ENCODE data around the gene PAFAH1B2. TPM values are rescaled to one million over a fixed set of nuclear protein-coding genes. Genes with fewer than 3 reads are reported as not detected.

Gene PAFAH1B2
- total and polyA plus RNA-seq, 2 donors (not counting 3 experiments of a cell fraction or from before 2014, with no cell fraction given), result 34.2 to 128 TPM

DNA sequence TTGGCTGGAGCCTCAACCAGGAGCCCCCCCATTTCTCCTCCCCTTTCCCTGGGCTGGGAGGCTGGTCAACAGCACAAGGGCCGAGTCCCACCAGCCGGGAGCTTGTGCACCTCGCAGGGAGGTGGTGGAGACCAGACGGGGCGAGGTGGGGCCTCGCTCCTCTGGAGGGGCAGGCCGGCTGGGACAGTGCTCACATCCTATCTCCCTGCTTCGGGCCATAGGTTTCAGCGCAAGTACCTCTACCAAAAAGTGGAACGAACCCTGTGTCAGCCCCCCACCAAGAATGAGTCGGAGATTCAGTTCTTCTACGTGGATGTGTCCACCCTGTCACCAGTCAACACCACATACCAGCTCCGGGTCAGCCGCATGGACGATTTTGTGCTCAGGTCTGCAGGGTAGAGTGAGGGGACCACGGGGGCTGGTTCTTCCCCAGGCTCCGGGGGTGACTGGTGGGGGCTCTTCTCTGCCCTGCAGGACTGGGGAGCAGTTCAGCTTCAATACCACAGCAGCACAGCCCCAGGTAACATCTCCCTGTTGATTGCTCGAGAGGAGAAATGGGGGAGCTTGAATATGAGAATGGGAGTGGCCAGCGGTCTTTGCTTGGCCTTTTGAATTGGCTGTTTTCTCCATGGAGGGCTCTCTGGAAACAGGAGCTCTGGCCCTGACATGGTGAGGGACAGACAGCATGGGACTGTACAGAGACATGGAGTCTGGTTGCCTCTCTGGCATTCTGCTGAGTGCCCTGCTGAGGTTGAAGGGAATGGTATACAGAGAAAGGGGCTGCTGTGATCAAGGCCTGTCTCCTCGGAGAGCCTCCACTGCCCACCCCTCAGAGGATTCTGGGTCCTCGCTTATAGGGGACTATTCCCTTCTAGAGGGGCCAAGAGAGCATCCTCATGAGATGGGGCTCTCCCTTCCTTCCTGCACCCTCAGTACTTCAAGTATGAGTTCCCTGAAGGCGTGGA lies 37.8 kb downstream of the PAFAH1B2 start:
- dilution Hi-C loops (cut with MboI; ENCODE audit: extremely low pct_ligation_motif_present, low sequenced_read_pairs), result no loop called here
- Histone ChIP-seq H3K4me3 (replicated peaks in 1 of 3; ENCODE audit: insufficient read depth in 1 of 3, low read depth in 1 of 3, low read length in 3 of 3) (no peak overlapping the region), H3K36me3 (ENCODE audit: control insufficient read depth in 2 of 2, extremely low read depth in 1 of 2, insufficient read depth in 2 of 2, low read length in 2 of 2) (peaks cover 0 to 5% of the 10 kb centered on the region in 2 experiments), H3K27me3 (ENCODE audit: control insufficient read depth in 2 of 2, insufficient read depth in 2 of 2, low read length in 2 of 2) (no peaks in the 10 kb centered on the region), H3K9ac (replicated peaks; ENCODE audit: extremely low read depth, insufficient read depth, low read length) (no peak overlapping the region), H3K79me2 (ENCODE audit: control insufficient read depth, insufficient read depth, low read length) (no peaks in the 10 kb centered on the region), H3K9me3 (replicated peaks; ENCODE audit: control insufficient read depth, insufficient read depth, low read length) (no peaks in the 10 kb centered on the region), H3K4me2 (ENCODE audit: insufficient read depth, low read length) (no peak overlapping the region), H4K20me1 (replicated peaks; ENCODE audit: control insufficient read depth, extremely low read depth, insufficient read depth, low read length) (no peaks in the 10 kb centered on the region), H2AFZ (ENCODE audit: low read depth, low read length) (no peak overlapping the region), H3K4me1 (ENCODE audit: control insufficient read depth, extremely low read depth, insufficient read depth, low read length) (peaks cover 18% of the 10 kb centered on the region), H3K27ac (ENCODE audit: insufficient read depth, low read depth, low read length) (no peak overlapping the region), H3K9me1 (replicated peaks; ENCODE audit: control insufficient read depth, extremely low read depth, insufficient read depth, low read length) (no peaks in the 10 kb centered on the region)
- DNase-seq (ENCODE audit: low read depth, low spot score) (no peak), FAIRE-seq (no peak)
- no TSS peak for BruUV-seq (replicated peaks)
- TF ChIP-seq GATA2 (IDR thresholded peaks at IDR 0.05; ENCODE audit: insufficient read depth, insufficient read length, low read depth, low read length) (no peak), EZH2 (IDR thresholded peaks at IDR 0.05; ENCODE audit: borderline replicate concordance, low read depth, low read length, severe bottlenecking) (no peak), POLR2A (IDR thresholded peaks at IDR 0.05; ENCODE audit: low read depth, low read length) (no peak), POLR2AphosphoS5 (IDR thresholded peaks at IDR 0.05; ENCODE audit: insufficient read depth, low read depth, low read length) (no peak), MYC (IDR thresholded peaks at IDR 0.05; ENCODE audit: low read depth, low read length) (no peak), FOS (IDR thresholded peaks at IDR 0.05; ENCODE audit: borderline replicate concordance, insufficient read depth, low read length) (no peak), JUN (IDR thresholded peaks at IDR 0.05; ENCODE audit: borderline replicate concordance, insufficient read depth, insufficient read length, low read depth) (no peak)
- TF ChIP-seq, protein P1, sequence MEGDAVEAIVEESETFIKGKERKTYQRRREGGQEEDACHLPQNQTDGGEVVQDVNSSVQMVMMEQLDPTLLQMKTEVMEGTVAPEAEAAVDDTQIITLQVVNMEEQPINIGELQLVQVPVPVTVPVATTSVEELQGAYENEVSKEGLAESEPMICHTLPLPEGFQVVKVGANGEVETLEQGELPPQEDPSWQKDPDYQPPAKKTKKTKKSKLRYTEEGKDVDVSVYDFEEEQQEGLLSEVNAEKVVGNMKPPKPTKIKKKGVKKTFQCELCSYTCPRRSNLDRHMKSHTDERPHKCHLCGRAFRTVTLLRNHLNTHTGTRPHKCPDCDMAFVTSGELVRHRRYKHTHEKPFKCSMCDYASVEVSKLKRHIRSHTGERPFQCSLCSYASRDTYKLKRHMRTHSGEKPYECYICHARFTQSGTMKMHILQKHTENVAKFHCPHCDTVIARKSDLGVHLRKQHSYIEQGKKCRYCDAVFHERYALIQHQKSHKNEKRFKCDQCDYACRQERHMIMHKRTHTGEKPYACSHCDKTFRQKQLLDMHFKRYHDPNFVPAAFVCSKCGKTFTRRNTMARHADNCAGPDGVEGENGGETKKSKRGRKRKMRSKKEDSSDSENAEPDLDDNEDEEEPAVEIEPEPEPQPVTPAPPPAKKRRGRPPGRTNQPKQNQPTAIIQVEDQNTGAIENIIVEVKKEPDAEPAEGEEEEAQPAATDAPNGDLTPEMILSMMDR (IDR thresholded peaks at IDR 0.05; ENCODE audit: extremely low read depth in 1 of 2, insufficient read depth in 1 of 2, low read depth in 1 of 2, low read length in 2 of 2), result no peak
- TF ChIP-seq, protein P2, sequence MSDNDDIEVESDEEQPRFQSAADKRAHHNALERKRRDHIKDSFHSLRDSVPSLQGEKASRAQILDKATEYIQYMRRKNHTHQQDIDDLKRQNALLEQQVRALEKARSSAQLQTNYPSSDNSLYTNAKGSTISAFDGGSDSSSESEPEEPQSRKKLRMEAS (IDR thresholded peaks at IDR 0.05; ENCODE audit: insufficient read depth, insufficient read length), result no peak
- POLR2A ChIA-PET, result interaction anchor here (1.1 kb wide), 1 partner anchor 45 kb away, joined by 3 read pairs; no protein-coding TSS in a partner anchor
- intact Hi-C loops (cut with micrococcal nuclease), result loop anchor here (1.0 kb wide), 2 partner anchors 44 to 49 kb away; no protein-coding TSS in a partner anchor
- CTCF ChIA-PET, result interaction anchor here (0.9 to 5.8 kb wide), 12 partner anchors 9 to 302 kb away, joined by 3 to 90 read pairs (median 5); partner anchors contain the start of genes PAFAH1B2, PCSK7 and RNF214

Measured in endothelial cell of umbilical vein (primary cell).